HFF-Myc (cell line): ENCODE results near the gene AGAP2.

Experiments used
- DNase-seq: peaks from one replicate; pipeline ENCODE4 v3.0.0-alpha.2; 2011; ENCODE audit warnings: low read depth; ENCODE audit errors: extremely low read depth
- H3K4me3 ChIP-seq: replicated peaks from 2 replicates; pipeline ENCODE4 v1.5.1; 2011; ENCODE audit warnings: low read depth, mild to moderate bottlenecking, control low read depth, low read length
- TF ChIP-seq, protein P1 (sequence below): IDR thresholded peaks from 2 replicates; pipeline ENCODE4 v1.5.1; 2012; ENCODE audit warnings: mild to moderate bottlenecking, low read depth, low read length, control low read depth; ENCODE audit errors: missing control alignments

The AGAP2 gene

GRCh38 chr12:57740656-57741412 lies 2.3 kb upstream of the AGAP2 start:
- DNase-seq, result no peak
- TF ChIP-seq, protein P1, sequence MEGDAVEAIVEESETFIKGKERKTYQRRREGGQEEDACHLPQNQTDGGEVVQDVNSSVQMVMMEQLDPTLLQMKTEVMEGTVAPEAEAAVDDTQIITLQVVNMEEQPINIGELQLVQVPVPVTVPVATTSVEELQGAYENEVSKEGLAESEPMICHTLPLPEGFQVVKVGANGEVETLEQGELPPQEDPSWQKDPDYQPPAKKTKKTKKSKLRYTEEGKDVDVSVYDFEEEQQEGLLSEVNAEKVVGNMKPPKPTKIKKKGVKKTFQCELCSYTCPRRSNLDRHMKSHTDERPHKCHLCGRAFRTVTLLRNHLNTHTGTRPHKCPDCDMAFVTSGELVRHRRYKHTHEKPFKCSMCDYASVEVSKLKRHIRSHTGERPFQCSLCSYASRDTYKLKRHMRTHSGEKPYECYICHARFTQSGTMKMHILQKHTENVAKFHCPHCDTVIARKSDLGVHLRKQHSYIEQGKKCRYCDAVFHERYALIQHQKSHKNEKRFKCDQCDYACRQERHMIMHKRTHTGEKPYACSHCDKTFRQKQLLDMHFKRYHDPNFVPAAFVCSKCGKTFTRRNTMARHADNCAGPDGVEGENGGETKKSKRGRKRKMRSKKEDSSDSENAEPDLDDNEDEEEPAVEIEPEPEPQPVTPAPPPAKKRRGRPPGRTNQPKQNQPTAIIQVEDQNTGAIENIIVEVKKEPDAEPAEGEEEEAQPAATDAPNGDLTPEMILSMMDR, result no peak
- H3K4me3 ChIP-seq, result no peak overlapping the region

- TF ChIP-seq, protein P1, result no peak
- DNase-seq, result no peak
- H3K4me3 ChIP-seq, result no peak overlapping the region
Measured at GRCh38 chr12:57739914-57740538, 1.5 kb upstream of the AGAP2 start.

- no peak for DNase-seq
- TF ChIP-seq, protein P1, result no peak
- H3K4me3 ChIP-seq, result no peak overlapping the region
Measured at GRCh38 chr12:57739387-57739786, 845 bp upstream of the AGAP2 start.

DNA sequence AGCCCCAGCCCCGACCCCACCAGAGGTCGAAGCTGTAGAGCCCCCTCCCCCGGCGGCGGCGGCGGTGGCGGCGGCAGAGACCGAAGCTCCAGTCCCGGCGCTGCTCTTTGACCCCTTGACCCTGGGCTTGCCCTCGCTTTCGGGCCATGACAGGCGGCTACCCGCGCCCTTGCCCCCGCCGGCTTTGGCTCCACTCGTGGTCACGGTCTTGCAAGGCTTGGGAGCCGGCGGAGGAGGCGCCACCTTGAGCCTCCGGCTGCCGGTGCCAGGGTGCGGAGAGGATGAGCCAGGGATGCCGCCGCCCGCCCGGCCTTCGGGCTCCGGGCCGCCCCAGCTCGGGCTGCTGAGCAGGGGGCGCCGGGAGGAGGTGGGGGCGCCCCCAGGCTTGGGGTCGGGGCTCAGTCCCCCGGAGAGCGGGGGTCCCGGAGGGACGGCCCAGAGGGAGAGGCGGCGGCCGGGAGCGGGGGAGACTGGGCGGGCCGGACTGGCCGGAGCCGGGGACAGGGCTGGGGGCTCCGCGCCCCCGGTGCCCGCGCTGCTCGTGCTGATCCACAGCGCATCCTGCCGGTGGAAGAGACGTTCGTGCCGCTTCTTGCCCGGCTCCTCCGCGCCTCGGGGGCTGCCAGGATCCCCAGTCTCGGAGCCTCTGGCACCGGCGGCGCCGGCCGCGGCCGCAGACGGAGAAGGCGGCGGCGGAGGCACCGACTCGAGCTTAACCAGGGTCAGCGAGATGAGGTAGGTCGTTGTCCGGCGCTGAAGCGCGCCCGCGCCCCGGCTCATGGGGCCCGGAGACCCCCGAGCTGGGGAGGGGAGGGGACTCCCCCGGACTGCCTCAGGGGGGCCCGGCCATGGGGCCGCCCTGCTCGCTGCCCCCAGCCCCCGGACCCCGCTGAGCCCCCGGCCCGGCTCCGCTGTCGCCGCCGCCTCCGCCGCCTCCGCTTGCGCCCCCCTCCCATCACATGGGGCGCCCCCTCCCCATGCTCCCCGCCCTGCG lies 778 bp downstream of the AGAP2 start:
- DNase-seq, result no peak
- TF ChIP-seq, protein P1, result no peak
- peak overlapping the region; percentile 26 for H3K4me3 ChIP-seq

GRCh38 chr12:57736741-57737466 lies 1.6 kb downstream of the AGAP2 start:
- no peak for DNase-seq
- TF ChIP-seq, protein P1, result no peak
- no peak overlapping the region; the same call in 1 of the 2 replicates for H3K4me3 ChIP-seq
